SK-N-DZ (cell line): ENCODE results near the gene CACNG7.

Source experiments
- DNase-seq: peaks from one replicate; pipeline ENCODE4 v3.0.0-alpha.2; 2015; ENCODE audit warnings: low spot score

Gene CACNG7

DNA sequence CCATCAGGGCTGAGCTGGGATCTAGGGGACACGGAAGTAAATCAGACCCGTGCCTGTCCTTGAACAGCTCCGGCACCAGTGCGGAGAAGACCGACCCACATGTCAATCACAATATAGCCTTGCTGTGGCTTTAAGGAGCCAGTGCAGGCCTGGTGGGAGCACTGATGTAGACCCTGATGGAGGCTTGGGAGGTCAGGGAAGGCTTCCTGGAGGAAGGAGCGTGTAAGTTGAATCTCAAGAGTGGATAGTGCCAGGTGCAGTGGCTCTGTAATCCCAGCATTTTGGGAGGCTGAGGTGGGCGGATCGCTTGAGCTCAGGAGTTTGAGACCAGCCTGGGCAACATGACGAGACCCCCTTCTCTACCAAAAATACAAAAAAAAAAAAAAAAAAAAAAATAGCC is 42.9 kb downstream of the CACNG7 start:
- no peak for DNase-seq

DNA sequence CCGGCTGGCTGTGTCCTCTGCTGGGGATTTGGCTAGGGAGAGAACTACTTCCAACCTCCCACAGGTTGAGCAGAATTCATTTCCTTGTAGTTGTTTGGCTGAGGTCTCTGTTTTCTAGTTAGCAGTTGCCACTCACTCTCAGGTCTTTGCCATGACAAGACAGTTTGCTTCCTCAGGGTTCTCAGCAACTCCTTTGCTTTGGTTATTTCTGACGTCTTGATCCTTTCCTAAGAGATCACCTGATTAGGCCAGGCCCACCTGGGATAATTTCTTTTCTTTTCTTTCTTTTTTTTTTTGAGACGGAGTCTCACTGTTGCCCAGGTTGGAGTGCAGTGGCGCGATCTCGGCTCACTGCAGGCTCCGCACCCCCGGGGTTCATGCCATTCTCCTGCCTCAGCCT is 44.3 kb downstream of the CACNG7 start:
- DNase-seq: no peak

DNA sequence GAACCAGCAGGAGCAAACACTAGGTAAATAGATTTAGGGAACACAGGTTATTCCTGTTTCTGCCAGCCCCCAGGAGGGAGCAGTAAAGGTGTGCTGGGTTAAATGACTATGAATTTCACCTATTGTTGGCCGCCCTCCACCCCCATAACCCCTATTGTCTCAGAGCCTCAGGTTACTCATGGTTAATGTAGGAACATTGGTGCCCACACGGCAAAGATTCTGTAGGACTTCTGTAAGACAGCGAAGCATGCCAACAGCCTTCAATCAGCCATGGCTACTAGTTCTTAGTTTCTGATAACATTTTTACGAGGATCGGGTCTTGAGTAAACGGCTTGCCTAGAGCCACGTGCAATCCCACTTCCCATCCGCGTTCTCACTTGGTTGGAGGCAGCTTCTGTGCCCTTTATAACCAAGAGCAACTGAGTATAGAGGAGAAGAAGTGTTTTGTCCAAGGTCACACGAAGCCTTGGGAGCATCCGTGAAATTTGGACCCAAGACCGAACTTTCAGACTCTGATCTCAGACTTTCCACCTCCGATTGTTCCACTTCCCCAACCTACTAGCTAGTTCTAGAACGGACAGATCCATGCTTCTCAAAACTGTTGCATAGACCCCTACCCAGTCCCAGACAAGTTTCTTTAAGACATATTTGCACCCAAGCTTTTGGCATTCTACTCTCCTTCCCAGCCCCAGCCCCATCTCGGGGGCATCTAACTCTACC is 48.5 kb downstream of the CACNG7 start:
- DNase-seq: no peak

DNA sequence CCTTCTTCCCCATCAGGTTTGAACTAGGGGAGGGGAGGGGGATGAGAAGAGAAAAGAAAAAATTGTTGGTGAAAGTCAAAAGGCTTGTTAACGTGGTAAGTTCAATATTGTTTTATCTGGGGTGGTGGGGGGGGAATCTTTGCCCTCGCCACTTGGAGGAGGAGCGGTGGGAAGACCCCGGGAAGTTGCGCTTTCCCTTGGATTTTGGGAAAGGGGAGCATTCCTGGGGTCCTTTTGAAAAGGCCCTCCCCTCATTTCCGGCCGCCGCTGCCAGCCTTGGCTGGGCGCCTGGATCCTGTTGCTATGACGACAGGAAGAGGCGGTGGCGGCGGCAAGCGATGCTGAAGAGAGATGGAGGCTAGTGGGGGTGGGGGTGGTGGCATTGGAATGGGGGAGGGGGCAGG is 49.1 kb downstream of the CACNG7 start:
- DNase-seq: no peak

DNA sequence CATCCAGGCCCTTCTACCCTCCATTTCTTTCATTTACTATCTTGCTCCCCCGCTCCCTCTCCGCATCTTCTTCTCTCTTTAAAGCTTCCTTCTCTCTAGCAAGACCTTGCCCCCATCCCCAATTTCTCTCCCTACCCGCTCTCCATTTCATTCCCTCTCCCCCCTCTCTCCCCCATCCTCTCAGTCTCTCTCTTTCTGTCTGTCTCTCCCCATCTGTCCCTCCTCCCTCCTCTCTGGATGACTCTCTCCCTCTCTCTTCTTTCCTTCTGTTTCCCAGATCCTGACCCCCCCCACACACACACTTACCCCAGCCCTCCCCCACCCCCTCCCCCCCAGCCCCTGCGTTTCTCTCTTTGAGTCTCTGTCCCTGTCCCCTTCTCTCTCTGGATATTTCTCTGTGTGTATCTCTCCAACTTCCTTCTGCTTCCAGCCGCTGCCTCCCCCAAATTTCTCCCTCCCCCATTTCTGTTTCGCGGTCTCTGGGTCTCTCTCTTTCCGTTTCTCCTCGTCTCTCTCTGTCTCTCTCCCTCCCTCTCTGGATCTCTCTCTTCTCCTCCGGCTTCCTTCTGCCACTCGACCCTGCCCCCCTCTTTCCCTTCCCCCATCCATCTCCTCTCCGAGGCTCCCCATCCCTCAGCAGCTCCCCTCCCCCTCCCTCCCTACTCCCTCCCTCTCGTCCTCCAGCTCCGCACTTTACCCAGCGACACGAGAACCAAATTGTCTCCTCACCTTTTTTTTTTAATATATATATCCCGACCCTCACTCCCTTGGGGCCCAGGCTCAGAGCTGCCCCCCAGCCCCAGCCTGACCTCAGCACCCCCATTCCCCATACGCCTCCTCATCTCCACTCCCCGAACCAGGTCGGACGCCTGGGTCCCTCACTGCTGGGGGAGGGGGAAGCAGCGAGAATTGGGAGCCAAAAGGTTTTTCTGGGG is 50.0 kb downstream of the CACNG7 start:
- DNase-seq: no peak

DNA sequence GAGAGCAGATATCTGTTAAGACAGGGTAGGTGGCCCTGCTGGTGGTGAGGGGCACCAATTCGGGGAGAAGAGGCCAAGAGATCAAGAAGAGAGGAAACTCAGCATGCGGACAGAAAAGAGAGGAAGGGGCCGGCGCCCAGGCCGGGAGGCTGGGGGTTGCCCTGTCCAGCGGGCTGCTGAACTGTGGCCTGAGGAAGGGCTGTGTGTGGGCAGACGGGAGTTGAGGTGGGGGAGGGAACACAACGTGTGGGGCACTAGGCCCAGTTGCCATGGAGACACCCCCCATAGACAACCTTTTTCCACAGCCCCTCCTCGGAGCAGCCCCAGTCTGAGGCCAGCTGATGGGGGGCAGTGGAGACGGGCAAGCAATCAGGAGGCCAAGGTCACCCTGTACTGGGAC is 51.1 kb downstream of the CACNG7 start:
- no peak for DNase-seq

DNA sequence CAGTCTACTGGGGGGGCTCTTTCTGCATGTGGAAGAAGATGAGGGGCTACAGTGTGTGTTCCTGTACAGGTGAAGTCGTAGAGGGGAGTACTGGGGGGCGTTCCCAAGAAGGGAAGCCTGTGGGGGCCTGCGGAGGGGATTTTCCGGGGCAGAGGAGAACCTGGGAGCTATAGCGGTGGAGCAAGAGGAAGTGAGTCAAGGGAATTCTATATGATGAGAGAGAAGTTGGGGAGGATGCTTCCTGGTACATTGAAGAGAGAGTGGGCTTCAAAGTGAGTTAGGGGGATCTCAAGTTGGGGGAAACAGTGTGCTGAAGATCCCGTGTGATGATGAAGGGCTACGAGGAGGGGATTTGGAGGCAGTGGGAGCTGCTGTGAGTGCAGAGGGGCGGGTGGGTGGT is 51.8 kb downstream of the CACNG7 start:
- DNase-seq: no peak

DNA sequence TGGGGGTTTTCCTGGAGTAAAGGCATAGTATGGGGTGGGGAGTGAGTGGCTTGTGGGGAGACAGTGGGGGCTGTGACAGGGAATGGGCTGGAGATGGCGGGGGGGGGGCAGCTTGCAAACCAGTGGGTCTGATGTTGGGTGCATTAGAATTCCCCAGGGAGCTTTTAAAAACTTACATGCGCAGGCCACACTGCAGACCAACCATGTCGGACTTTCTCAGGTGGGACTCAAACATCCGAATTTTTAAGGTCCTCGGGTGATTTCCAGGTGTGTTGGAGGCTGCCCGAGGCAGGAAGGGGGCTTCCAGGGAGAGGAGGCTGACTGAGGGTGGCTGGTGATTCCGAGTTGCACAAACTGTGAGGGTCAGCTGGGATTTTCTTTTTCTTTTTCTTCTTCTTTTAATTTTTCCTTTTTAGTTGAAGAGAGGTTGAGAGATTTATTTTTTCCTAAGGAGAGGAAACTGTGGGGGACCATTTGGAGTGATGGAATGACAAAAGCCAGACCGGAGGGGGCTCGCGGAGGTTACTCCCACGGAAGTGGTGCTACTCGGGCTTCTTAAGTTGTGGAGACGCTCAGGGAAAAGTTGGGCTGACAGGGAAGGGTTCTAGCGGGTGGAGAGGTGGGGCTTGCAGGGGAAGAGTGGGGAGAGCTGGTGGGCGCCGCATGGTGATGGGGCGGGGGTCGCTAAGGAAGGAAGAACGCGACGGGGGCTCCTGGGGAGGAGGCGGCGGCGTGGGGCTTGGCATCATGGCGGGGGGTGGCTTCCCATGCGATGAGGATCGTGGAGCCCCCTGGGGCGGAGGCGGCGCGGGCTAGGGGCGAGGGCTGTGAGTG is 52.7 kb downstream of the CACNG7 start:
- no peak for DNase-seq

DNA sequence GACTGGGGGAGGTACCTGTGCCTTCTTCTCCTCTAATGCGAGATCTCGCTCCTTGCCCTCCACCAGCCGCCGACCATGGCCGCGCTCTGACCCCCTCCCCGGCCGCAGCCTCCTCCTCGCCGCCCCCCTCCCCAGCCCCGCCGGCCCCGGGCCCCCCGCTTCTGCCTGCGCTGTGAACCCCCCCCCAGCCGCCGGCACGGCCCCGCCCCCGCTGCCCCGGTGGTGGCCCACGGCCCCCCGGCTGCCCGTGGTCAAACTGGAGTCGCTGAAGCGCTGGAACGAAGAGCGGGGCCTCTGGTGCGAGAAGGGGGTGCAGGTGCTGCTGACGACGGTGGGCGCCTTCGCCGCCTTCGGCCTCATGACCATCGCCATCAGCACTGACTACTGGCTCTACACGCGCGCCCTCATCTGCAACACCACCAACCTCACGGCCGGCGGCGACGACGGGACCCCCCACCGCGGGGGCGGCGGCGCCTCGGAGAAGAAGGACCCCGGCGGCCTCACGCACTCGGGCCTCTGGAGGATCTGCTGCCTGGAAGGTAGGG is 53.9 kb downstream of the CACNG7 start, which contains the start of gene CACNG8:
Gene CACNG8, plus strand, starts transcription at position 51 of the 545 bp plus-strand sequence.
- no peak for DNase-seq

DNA sequence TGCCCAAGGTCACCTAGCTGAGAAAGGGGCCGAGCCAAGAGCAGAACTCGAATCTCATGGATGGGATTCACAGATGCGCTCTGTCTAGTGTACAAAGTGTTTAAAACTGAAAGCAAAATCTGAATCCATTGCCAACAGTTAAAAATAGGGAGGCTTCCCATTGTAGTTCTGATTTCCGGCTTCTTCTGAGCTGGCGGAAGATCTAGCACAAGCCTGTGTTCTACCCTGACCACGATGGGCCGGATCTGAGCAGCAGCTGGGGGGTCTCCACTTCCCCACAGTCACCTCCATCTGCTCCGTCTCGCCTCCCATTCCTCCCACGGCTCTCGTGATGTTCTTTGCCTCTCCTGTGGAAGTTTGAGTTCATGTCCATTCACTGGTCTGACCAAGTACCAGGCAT is 56.0 kb downstream of the CACNG7 start:
- DNase-seq: no peak

DNA sequence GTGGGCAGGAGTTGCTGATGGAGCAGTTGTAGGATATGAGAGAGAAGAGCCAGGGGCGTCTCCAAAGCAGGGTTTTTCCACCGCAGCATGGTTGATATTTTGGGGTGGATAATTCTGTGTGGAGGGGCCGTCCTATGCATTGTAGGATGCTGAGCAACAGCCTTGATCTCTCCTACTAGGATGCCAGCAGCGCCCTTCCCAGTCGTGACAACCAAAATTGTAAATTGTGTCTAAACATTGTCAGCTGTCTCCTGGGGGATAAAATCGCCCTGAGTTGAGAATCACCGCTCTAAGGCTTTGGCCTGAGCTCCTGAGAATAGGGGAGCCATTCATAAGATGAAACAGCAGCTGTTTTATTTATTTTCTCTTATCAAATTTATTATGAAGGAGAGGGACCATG is 57.9 kb downstream of the CACNG7 start:
- DNase-seq: no peak

DNA sequence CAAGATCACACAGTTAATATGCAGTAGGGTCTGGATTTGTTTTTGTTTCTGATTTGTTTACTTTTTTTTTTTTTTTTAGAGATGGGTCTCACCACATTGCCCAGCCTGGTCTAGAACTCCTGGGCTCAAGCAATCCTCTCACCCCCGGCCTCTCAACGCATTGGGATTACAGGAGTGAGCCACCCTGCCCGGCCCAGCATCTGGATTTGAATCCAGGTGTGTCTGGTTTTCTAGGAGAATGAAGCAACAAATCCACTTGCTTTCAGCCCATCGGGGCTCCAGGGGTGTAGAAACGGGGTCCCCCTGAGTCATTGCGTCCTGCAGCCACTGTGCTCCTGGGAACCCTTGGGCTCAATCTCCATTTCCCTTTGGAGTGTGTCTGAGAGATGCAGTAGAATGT is 60.3 kb downstream of the CACNG7 start:
- DNase-seq: no peak

DNA sequence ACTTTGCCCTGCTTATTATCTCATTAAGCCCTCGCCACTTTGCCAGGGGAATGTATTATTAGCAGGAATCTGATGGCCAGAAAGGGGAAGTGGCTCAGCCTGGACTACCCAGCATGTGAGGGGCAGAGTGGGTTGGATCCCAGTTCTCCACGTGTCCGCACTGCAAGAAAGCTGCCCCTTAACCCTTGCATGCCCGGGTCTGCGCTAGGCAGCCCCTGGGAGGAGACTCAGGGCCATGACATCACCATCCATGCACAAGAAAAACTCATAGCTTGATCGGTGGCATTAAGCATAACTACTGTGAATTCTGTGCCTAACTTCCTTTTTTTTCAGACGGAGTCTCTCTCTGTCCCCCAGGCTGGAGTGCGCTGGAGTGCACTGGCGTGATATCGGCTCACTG is 62.6 kb downstream of the CACNG7 start:
- DNase-seq: no peak

DNA sequence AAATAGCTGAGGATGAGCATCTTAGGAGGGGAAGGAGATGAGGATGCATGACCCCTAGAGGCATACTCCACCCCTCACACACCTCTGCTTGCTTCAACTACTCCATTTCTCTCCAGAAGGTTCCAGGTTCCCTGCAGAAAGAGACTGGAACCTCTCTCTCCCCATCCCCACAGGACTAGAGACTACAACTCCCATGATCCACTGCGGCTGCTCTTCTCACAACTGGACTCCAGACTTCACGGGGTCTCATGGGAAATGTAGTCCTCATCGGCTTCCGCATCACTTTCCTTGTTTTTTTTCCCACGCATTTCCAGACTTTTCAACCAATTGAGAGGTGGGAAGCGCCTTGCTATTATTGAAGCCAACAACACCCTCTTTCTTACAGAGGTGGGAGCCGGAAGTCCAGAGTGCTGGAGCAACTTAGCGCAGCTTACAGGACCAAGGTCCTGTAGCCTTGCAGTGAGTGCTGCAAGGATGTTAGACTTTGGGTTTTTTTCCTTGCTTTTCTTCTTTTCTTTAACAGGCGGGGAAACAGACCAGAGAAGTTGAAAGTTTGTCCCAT is 68.4 kb downstream of the CACNG7 start:
- DNase-seq: peak; percentile 81

DNA sequence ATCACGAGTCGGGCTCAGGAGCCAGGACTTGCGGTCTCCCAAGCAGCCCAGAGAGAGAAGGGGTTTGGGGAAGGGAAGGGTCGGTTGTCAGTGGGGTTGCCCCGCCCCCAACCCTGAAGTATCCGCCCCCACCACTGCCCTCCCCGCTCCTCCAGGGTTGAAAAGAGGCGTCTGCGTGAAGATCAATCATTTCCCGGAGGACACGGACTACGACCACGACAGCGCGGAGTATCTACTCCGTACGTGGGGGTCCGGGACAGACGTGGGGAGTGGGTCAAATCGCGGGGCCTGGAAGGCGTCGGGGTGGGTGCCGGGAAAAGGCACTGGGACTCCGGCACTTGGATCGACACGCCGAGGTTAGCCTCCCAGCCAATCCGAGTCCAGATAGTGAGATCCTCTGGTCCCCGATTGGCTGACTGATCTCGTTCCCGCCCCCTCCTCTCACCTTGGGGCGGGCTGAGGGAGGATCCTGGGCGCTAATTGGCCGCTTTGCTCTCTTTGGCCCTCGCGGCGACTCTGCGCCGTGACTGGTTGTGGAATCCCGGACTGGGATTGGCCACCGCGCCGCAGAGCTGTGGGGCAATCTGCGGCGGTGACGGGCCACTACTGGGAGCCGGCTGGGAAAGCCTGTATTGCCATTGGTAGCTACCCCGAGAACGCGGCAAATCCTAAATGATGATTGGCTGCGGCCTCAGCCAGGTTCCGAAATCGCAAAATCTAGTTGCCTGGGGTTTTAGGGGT is 69.1 kb downstream of the CACNG7 start:
- DNase-seq: peak; percentile 27

DNA sequence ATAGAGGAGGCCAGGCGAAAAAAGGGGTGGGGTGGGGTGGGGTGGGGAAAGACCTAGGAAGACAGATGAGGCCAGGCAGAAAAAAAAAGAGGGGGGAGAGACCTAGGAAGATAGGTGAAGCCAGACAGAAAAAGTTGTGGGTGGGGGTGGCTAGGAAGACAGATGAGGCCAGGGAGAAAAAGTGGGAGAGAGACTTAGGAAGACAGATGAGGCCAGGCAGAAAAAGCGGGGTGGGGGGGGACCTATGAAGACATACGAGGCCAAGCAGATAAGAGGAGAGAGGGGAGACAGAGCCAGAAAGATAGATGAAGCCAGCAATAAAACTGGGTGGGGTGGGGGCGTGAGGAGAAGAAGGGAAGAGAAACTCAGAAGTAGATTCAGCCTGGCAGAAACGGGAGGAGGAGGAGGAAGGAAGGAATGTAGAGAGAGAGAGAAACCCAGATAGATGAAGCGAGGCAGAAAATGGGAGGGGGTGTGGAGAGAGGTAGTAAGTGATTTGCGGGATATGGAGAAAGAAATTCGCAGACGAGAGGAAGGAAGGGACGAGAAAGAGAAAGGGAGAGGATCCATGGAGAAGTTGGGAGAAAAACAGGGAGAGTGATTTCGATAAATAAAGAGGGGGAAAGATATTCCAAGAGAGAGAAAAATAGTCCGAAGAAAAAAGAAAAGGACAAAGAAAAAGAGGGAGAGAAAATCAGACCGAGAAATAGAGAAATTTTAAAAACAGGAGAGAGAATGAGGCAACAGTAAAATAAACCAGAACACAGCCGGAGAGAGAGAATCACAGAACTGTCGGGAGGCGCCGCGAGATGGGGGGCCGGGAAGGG is 70.1 kb downstream of the CACNG7 start:
- DNase-seq: no peak

DNA sequence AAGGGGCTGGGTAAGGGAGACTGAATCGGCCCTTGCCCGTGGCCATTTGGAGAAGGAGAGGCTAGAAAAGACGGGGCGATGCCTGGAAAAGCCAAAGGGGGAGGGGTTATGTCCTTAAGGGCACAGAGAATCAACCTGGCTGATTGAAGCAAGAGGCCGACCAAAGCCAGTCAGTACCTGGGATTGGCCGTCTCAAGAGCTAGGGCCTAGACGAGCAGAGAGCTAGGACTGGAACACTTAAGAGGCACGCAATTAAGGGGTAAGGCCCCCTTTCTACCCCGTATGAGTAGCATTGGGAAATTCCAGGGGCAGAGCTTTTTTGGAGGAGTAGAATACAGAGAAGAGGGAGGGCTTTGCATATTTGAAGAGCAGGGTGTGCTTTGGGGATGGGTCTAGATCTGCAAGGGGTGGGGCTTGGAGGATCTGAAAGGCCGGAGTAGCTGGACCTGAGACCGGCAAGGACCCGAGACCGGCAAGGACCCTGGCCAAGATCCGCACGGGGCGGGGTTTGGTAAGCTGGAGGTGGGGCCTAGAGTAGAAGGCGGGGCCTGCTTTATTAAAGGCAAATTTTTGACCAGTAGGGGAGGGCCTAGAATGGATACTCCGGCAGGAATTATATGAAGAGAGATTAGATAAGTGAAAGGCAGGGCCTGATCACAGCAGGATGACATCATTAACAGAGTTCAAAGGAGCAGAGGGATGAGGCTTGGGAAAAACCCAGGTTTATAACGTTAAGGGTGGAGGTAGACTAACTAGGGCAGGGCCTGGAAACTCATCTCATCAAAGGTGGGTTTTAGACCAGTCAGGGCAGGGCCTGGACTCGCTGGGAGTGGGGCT is 71.7 kb downstream of the CACNG7 start:
- peak; percentile 18 for DNase-seq

DNA sequence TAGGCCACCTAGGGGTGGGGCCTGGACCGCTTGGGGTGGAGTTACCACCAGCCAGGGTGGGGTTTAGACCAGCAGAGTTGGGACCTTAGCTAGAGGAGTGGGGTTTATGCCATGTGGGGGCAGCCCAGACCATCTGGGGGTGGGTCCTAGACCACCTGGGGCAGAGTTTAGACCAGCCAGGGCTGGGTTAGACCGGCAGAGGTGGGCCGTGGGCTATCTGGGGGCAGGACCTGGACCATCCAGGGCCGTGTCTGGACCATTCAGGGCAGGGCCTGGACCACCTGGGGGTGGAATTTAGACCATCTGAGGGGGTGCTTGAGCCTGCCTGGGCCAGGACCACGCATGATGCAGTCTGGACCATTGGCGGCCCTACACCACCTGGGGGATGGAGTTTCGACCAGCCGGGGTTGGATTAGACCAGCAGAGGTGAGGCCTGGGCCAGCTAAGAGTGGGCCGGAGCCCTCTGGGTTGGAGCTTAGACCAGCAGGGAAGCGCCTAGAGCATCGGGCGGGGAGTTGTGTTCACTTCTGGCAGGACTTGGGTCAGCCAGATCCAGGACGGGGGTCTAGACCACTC is 72.4 kb downstream of the CACNG7 start:
- no peak for DNase-seq
